NCI-H2227 treated with DMSO at 0.1 percent for 48 hours (cell line): ENCODE results near the gene SIRT2.
"Not testable (repeated sequence)": the region's sequence is repeated elsewhere in the genome, so short reads cannot be mapped to it uniquely, and the experiment has no call there.

ENCODE experiments used
- DNase-seq: peaks from one replicate; lab custom pipeline; 2025; lab: John Stamatoyannopoulos, UW

SIRT2 gene

DNA sequence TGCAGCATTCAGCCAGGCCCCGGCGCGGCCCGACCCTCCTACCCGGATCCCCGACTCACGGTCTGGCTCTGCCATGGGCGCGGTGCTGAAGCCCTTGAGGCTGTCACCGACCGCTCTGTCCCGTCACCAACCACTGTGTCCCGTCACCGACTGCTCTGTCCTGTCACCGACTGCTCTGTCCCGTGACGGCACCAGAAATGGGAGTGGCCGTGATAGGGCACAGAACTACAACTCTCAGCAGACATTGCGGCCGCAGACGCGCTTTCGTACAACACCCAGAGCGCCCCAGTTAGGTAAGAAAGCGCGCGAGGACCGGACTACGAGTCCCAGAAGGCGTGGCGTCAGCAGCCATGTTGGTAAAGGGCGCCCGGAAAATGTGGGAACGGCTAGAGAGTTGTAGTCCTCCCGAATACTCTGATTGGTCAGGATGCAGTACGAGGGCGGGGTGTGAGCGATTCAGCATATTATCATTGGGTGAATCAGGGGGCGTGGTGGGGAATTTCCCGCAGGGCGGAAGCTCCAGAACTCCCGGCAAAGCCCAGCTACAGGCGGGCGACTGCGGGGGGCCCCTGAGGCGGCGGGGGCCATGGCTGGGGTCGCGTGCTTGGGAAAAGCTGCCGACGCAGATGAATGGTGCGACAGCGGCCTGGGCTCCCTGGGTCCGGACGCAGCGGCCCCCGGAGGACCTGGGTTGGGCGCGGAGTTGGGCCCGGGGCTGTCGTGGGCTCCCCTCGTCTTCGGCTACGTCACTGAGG lies at the start of gene SIRT2, which contains the start of gene NFKBIB:
SIRT2 (minus strand) TSS at position 172 of the 755 bp plus-strand sequence; CDS start at position 75, 97 bp downstream.
NFKBIB (plus strand) TSS at position 523 of the 755 bp plus-strand sequence; CDS start at position 587, 64 bp downstream.
- DNase-seq: peak; percentile 100

- DNase-seq: no peak
These were observed 47.0 kb upstream of the SIRT2 start for GRCh38 chr19:38946229-38947010.

GRCh38 chr19:38945562-38946228 lies 46.3 kb upstream of the SIRT2 start:
- DNase-seq: no peak

DNA sequence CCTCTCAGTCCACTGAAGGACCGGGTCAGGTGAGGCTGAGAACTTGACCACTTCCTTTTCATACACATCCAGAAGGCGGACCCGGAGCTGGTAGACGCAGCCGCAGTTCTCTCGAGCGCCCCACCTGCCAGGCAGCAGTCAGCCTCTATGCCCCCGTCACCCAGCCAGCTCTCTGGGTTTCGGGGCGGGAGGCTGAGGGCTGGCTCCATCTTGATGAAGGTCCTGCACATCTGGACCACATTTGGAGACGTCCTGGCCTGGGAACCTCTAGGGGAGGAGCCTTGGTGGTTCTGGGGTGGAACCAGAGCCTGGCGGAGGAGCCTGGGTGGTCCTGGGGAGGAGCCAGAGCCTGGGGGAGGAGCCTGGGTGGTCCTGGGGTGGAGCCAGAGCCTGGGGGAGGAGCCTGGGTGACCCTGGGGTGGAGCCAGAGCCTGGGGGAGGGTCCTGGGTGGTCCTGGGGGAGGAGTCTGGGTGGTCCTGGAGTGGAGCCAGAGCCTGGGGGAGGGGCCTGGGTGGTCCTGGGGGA lies 45.6 kb upstream of the SIRT2 start:
- no peak for DNase-seq

GRCh38 chr19:38942471-38943181 lies 43.2 kb upstream of the SIRT2 start:
- no peak for DNase-seq

DNA sequence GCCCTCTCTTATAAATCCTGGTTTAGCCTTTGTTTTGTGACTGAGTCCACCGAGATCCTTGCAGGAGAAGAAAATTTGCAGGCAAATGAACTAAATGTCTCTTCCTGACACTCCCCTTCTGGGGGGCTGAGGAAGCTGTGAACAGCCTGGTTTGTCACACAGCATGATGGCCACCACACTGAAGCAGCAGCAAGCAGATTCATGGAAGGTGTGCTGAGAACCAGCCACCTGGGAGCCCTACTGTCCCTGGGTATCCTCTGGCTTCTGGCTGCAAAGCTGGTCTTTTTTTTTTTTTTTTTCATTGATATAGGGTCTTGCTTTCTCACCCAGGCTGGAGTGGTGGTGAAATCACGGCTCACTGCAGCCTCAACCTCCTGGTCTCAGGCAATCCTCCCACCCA lies 42.6 kb upstream of the SIRT2 start:
- no peak for DNase-seq

- DNase-seq: not testable (repeated sequence)
These were observed 42.0 kb upstream of the SIRT2 start for GRCh38 chr19:38941466-38941865.

DNA sequence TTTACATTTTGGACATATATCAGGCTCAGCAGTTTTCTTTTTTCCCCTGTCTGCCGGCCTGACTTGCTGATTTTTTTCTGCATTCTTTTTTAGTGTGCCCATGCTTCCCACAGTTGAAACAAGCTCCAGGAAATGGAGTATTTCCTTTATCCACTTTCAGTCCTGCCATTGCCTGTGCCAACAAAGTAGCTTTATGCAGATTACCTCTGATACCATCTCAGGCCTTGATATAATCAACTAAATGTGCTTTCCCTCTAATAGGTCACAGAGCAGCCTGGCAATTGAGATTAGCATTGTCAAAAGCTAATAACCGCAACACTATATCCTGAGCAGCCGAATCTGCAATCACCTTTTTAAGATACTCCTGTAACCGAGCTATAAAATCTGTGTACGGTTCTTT lies 40.5 kb upstream of the SIRT2 start:
- no peak for DNase-seq

GRCh38 chr19:38933544-38933943 lies 34.1 kb upstream of the SIRT2 start:
- DNase-seq: no peak

DNA sequence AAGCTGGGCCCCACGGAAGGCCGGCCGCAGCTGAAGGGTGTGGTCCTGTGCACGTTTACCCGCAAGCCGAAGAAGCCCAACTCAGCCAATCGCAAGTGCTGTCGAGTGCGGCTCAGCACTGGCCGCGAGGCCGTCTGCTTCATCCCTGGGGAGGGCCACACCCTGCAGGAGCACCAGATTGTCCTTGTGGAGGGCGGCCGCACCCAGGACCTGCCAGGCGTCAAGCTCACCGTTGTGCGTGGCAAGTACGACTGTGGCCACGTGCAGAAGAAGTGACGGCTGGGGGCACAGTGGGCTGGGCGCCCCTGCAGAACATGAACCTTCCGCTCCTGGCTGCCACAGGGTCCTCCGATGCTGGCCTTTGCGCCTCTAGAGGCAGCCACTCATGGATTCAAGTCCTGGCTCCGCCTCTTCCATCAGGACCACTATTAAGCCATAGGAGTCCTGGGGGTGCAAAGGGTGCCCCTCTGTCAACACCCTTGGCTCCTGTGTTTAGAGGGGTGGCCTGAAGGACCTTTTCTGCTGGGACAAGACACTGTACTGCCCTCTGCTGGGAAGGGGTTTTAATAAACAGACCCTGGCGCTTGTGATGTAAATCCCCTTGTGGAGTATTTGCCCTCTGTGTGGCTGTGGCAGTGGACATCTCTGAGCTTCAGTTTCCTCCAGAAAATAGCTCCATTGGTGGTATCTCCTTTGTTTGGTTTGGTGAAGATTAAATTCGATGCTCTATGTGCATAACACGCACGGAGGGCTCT lies 33.2 kb upstream of the SIRT2 start:
- DNase-seq: peak; percentile 39

- DNase-seq: no peak
These were observed 32.0 kb upstream of the SIRT2 start for GRCh38 chr19:38931521-38931793.

DNA sequence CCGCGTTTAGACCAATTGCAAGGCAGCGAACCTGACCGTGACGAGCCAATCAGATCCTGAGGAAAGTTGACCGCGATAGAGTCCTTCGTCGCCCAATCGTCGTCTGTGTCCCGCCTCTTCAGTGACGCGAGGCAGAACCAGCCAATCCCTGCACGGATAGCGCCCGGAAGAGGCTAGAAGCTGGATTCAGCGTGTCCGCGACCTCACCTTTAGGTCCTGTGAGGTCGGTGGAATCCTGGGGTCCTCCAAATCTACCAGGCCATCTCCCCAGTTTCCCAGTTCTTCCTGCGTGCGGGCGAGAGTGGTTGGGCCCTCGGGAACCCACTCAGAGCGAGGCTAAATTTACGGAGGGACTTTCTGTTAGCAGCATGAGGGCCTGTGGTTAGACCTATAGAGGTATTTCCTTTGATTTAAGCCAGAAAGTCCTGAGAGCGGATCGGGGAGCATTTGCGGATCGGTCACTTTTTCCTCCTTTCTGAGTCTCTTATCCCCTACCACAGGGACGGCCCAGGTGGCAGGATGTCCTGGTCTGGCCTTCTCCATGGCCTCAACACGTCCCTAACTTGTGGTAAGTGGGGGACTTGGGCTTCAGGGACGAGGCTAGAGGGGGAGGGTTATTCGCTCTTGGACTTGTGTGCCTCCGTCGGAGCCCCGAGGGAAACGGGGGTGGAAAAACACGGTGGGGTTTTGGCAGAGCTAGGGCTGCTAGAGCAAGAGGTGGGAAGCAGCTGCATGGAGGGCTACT lies 31.5 kb upstream of the SIRT2 start, which contains the start of gene MRPS12:
MRPS12 (plus strand) TSS at position 169 of the 745 bp plus-strand sequence; CDS start at position 520, 351 bp downstream.
- peak; percentile 100 for DNase-seq

DNA sequence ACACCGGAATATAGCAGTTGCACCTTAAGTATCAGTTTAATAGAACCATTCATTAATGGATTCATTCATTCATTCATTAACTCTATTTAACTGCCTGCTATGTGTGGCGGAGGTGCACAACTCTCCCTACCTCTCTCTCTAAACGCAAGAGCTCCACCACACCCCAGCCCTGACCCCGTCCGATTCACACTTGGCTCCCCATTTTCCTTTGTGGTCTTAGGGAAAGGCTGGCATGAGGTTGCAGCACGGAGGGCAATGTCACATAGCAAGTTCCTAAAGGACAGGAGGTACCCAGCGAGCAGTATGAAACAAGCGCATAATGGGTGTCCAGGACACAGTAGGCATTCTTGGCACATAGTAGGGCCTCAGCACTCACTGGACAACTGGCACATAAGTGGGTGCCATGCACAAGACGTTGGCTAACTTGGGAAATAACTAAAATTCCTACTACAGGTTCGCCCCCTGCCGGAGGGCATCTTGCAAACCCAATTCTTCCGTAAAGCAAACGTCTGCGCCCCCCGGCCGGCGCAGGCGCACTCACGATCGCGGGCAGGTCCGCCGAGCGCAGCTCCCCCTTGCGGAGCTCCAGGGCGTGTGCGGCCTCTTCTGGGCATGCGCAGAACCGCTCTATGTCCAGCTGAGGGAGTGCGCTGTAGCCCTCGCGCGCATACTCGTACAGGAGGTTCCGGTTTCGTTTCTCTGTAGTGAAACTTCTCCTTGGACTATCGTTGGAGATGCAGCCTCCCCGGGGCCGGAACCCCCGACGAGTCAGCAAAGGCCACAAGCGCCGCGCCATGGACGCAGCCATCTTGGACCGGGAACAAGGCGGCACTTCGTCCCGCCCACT lies 30.7 kb upstream of the SIRT2 start, which contains the start of gene SARS2:
SARS2 (minus strand) TSS at position 835 of the 847 bp plus-strand sequence; CDS start at position 808, 27 bp downstream.
- peak; percentile 100 for DNase-seq

- no peak for DNase-seq
These were observed 29.1 kb upstream of the SIRT2 start for GRCh38 chr19:38928391-38929001.

DNA sequence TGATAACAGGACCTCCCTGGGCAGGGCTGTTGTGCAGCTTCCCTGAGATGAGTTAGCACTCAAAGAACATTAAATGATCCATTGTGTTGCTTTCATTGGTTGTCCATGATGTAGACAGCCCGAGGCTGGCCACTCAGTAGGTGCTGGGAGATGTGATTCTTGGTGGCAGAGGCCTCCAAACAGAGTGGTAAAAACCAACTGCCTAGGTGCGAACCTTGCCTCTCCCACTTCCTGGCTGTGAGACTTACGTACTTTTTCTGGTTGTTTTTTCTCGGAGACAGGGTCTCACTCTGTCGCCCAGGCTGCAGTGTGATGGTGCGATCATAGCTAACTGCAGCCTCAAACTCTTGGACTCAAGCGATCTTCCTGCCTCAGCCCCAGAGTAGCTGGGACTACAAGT lies 25.0 kb upstream of the SIRT2 start:
- no peak for DNase-seq

- DNase-seq: no peak
These were observed 23.1 kb upstream of the SIRT2 start for GRCh38 chr19:38922482-38922881.

GRCh38 chr19:38921420-38922274 lies 22.2 kb upstream of the SIRT2 start:
- no peak for DNase-seq
